Nephron (organoid): ENCODE measurements around the gene ATP10B.
A peak's percentile ranks its signal among the peaks of the same experiment; 100 is the strongest.

Source experiments
- H3K27ac Mint-ChIP-seq, 3 experiments: 2 replicates each; pipeline ENCODE4 v1.8.0; 2020; ENCODE audit warnings: mixed read lengths in 3 of 3, mild to moderate bottlenecking in 2 of 3, moderate library complexity in 1 of 3
- H3K27me3 Mint-ChIP-seq: 2 replicates; pipeline ENCODE4 v1.8.0; 2021; ENCODE audit warnings: low read depth, mild to moderate bottlenecking, moderate library complexity, mixed read lengths
- H3K36me3 Mint-ChIP-seq: 2 replicates; pipeline ENCODE4 v1.8.0; 2020; ENCODE audit warnings: low read depth, mixed read lengths
- H3K4me1 Mint-ChIP-seq: 2 replicates; pipeline ENCODE4 v1.8.0; 2020; ENCODE audit warnings: mixed read lengths
- H3K4me3 Mint-ChIP-seq, 3 experiments: 2 replicates each; pipeline ENCODE4 v1.8.0; 2020; ENCODE audit warnings: mild to moderate bottlenecking in 3 of 3, mixed read lengths in 3 of 3, moderate library complexity in 2 of 3
- H3K9me3 Mint-ChIP-seq: 2 replicates; pipeline ENCODE4 v1.8.0; 2020; ENCODE audit warnings: mixed read lengths
- CTCF ChIP-seq, 3 experiments: fragments of 200-600 bp; sonication (generic); IDR thresholded peaks; one replicate each; pipeline ENCODE4 v1.5.0; 2021; ENCODE audit warnings: antibody characterized with exemption in 3 of 3; ENCODE audit not compliant: unreplicated experiment in 3 of 3

Gene ATP10B

DNA sequence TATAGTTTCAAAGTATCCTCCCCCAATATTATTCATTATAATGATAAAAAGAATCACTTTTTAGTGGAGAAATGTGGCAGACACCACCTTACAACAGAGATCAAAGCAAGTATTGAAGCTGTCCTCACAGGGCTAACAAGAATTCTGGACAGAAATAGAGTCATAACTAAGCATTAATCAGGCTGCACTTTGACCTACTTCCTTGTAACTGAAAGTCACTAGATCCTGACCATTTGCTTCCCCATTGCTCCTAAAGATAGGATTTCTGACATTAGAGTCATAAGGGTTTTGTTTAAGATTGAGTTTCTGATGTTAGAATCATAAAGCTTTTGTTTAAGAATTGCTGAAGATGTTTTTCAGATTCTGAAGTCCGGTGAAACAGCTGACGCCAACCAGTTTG, 159.7 kb downstream of the ATP10B start:
- Mint-ChIP-seq H3K27me3 (no peaks in the 10 kb centered on the region), H3K4me1 (no peaks in the 10 kb centered on the region), H3K4me3 (no peak overlapping the region), H3K36me3 (no peaks in the 10 kb centered on the region), H3K9me3 (no peaks in the 10 kb centered on the region), H3K27ac (no peak overlapping the region)
- TF ChIP-seq CTCF (IDR thresholded peaks at IDR 0.05; ENCODE audit: unreplicated experiment in 3 of 3) = no peak

GRCh38 chr5:160685695-160686094, 166.3 kb downstream of the ATP10B start:
- Mint-ChIP-seq H3K9me3 (no peaks in the 10 kb centered on the region), H3K4me1 (no peaks in the 10 kb centered on the region), H3K4me3 (no peak overlapping the region), H3K36me3 (no peaks in the 10 kb centered on the region), H3K27me3 (peaks cover 5% of the 10 kb centered on the region), H3K27ac (no peak overlapping the region)
- TF ChIP-seq CTCF (IDR thresholded peaks at IDR 0.05; ENCODE audit: unreplicated experiment in 3 of 3) = peak; percentile 29 to 52 (median 41)

DNA sequence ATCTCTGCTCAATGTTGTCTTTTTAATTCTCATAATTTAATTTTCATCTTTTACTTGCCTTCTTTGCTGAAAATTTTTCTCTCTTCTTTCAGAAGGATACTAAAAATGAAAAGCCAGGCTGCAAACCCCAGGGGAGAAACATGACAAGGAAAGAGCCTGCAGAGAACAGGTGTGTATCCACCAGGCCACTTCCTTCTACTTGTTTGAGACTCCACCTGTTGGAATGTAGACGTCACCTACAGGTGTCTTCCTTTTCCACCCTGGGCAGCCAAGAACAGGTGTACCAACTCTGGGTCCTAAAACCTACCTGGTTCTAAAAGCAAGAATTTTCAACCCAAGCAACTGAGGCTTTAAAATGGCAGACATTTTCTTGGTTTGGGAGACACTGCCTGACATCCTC, 166.8 kb downstream of the ATP10B start:
- Mint-ChIP-seq H3K27me3 (peaks cover 5% of the 10 kb centered on the region), H3K4me1 (no peaks in the 10 kb centered on the region), H3K4me3 (no peak overlapping the region), H3K36me3 (no peaks in the 10 kb centered on the region), H3K27ac (no peak overlapping the region), H3K9me3 (no peaks in the 10 kb centered on the region)
- TF ChIP-seq CTCF (IDR thresholded peaks at IDR 0.05; ENCODE audit: unreplicated experiment in 3 of 3) = no peak

DNA sequence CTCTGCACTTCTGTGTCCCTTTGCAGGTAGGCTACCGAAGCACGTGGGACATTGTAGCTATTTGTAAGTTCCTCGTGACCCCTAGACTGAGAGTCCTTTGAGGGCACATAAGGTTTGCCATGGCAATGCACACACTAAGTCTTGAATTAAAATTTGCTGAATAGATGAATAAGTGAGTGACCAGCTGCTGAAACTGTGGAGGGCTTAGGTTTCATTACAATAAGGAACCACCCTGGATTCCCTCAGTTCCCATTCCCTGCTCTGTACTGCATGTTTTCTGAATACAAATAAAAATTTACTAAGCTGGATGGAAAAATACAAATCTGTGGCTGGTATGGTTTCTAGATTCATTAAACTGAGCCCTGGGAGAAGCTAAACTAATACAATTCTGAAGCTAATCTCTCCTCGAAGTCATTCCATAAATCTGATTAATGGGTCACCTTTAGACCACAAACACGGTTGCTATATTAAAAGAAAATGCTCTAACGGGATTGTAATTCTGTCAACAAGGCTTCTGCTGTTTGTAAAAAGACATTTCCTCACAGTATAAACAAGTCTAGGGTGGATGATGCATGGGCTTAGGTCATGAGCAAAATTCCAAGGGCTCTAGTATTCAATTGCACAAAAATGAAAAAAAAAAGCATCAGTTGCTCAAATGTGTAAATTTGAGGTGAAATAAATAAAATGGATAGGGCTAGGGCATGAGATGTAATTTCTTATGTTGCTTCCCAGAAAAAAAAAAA, 172.3 kb downstream of the ATP10B start:
- H3K27me3 Mint-ChIP-seq = peaks cover 11% of the 10 kb centered on the region
- no peaks in the 10 kb centered on the region for H3K36me3 Mint-ChIP-seq
- H3K4me3 Mint-ChIP-seq = no peak overlapping the region
- H3K9me3 Mint-ChIP-seq = no peaks in the 10 kb centered on the region
- no peak for TF ChIP-seq CTCF (IDR thresholded peaks at IDR 0.05; ENCODE audit: unreplicated experiment in 3 of 3)
- H3K4me1 Mint-ChIP-seq = peaks cover 7% of the 10 kb centered on the region
- no peak overlapping the region for H3K27ac Mint-ChIP-seq

DNA sequence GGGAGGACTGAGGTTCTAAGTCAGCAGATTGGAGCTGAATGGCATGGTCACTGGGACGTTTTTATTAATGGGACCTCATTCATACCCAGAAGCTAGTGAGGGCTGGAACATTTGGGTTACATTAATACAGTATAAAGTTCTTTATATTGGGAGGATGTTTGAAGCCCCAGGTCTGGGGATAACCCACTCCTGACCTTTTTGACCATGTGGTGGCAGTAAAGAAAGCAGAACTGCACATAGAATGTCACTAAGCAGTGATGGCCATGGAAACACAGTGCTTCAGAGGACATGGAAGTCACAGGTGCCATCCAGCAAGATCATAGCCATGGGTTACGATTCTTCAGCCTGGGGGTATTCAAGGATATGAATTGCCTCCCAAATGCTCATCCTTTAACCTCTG, 176.0 kb downstream of the ATP10B start:
- no peaks in the 10 kb centered on the region for H3K9me3 Mint-ChIP-seq

More for the DNA sequence above, 176.0 kb downstream of the ATP10B start:
- Mint-ChIP-seq H3K4me1 (peaks cover 7% of the 10 kb centered on the region), H3K27ac (no peak overlapping the region), H3K4me3 (no peak overlapping the region), H3K27me3 (peaks cover 10% of the 10 kb centered on the region), H3K36me3 (no peaks in the 10 kb centered on the region)
- no peak for TF ChIP-seq CTCF (IDR thresholded peaks at IDR 0.05; ENCODE audit: unreplicated experiment in 3 of 3)
